ENCODE results near the gene ECE2. TPM values are rescaled to one million over a fixed set of nuclear protein-coding genes. Genes with fewer than 3 reads are reported as not detected.

Gene ECE2
- total RNA-seq, 4 donors from 2014 or later: not detected

DNA sequence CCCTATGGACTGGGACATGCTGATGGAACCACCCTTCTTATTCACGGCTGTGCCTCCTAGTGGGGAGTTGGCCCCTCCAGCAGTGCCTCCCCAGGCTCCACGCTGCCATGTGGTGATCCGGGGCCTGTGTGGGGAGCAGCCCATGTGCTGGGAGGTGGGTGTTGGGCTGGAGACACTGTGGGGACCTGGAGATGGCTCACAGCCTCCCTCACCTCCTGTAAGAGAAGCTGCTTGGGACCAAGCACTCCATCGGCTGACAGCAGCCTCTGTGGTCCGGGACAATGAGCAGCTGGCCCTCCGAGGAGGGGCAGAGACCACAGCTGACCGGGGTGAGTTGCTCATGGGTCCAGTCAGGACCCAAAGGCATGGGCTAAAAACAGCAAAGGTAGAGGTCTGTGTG lies 36.1 kb upstream of the ECE2 start:
- no peaks in the 10 kb centered on the region for H3K9me3 ChIP-seq
- H3K27me3 ChIP-seq: no peaks in the 10 kb centered on the region
- H3K4me3 ChIP-seq: no peak overlapping the region
- in situ Hi-C loops (cut with MboI; ENCODE audit: low pct_ligation_motif_present in 1 of 4, low pct_unique_long_range_greater_than_20kb in 1 of 4, low sequenced_read_pairs in 3 of 4) (loop anchor here in 3 of 4 donors (25.0 kb wide), 2 partner anchors 102 to 352 kb away; partner anchors contain the start of genes PARL (in 3 of the 3) and EIF2B5 (in 1 of the 3)), intact Hi-C loops (cut with DNase I; ENCODE audit: low total_unique reads) (loop anchor here (10.0 kb wide), 2 partner anchors 95 to 345 kb away; no protein-coding TSS in a partner anchor)
- no peak for DNase-seq
- H3K36me3 ChIP-seq: peaks cover 0 to 15% (median 6%) of the 10 kb centered on the region in 4 donors
- peaks cover 0 to 5% (median 2%) of the 10 kb centered on the region in 4 donors for H3K4me1 ChIP-seq
- H3K27ac ChIP-seq: no peak overlapping the region
- TF ChIP-seq POLR2A (IDR thresholded peaks at IDR 0.05): no peak
- no peak for TF ChIP-seq EP300 (IDR thresholded peaks at IDR 0.05; ENCODE audit: low read depth)
- TF ChIP-seq, protein P1, sequence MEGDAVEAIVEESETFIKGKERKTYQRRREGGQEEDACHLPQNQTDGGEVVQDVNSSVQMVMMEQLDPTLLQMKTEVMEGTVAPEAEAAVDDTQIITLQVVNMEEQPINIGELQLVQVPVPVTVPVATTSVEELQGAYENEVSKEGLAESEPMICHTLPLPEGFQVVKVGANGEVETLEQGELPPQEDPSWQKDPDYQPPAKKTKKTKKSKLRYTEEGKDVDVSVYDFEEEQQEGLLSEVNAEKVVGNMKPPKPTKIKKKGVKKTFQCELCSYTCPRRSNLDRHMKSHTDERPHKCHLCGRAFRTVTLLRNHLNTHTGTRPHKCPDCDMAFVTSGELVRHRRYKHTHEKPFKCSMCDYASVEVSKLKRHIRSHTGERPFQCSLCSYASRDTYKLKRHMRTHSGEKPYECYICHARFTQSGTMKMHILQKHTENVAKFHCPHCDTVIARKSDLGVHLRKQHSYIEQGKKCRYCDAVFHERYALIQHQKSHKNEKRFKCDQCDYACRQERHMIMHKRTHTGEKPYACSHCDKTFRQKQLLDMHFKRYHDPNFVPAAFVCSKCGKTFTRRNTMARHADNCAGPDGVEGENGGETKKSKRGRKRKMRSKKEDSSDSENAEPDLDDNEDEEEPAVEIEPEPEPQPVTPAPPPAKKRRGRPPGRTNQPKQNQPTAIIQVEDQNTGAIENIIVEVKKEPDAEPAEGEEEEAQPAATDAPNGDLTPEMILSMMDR (IDR thresholded peaks at IDR 0.05): no peak
- no peak for TF ChIP-seq POLR2AphosphoS5 (IDR thresholded peaks at IDR 0.05)
- WGBS, 2 donors (ENCODE audit: low coverage in 1 of 2): 82% methylated on average over 7 of the region's 7 CpGs; no CpG with 5 or more reads in 1 of the 2 donors

DNA sequence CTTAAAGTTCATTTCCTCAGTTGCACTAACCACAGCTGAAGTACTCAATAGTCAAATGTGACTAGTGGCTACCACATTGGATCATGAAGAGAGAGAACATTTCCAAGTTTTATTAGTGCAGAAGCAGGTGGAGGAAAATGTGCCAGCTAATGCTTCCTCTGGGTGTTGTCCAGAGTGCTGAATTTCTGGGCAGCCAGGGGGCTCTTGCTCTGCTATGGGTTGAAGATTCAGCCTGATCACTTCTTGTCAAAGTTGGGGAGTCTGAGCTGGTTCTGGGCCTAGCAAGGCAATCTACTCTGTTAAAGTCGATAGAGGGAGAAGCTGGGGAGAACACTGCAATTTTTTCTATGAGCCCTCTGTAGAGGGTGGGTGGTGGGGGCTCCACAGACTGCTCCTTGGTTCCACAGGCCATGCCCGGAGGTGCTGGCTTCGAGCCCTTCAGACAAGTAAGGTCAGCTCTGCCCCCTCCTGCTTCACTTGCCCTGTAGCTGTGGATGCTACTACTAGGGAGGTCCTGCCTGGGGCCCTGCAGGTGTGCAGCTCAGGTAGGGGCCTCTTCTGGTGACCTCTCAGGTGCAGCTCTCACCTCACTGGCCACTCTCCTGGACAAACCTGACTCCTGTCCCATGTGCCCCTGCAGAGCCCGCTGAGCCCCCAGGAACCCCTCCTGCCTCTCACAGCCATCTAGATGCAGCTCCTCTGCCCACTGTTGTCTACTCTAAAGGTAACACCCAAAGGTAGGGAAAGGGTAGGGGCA lies 35.3 kb upstream of the ECE2 start:
- Histone ChIP-seq H3K9me3 (no peaks in the 10 kb centered on the region), H3K4me3 (no peak overlapping the region), H3K4me1 (peaks cover 0 to 5% (median 2%) of the 10 kb centered on the region in 4 donors), H3K36me3 (peaks cover 0 to 18% (median 8%) of the 10 kb centered on the region in 4 donors), H3K27ac (no peak overlapping the region), H3K27me3 (no peaks in the 10 kb centered on the region)
- in situ Hi-C loops (cut with MboI; ENCODE audit: low pct_ligation_motif_present in 1 of 4, low pct_unique_long_range_greater_than_20kb in 1 of 4, low sequenced_read_pairs in 3 of 4): loop anchor here in 3 of 4 donors (25.0 kb wide), 2 partner anchors 103 to 353 kb away; partner anchors contain the start of genes PARL (in 3 of the 3) and EIF2B5 (in 1 of the 3)
- TF ChIP-seq EP300 (IDR thresholded peaks at IDR 0.05; ENCODE audit: low read depth) (no peak), POLR2AphosphoS5 (IDR thresholded peaks at IDR 0.05) (no peak), POLR2A (IDR thresholded peaks at IDR 0.05) (no peak)
- TF ChIP-seq, protein P1 (IDR thresholded peaks at IDR 0.05): no peak
- no peak for DNase-seq
- WGBS, 2 donors (ENCODE audit: low coverage in 1 of 2): 60 to 71% methylated on average over 1 to 4 of the region's 4 CpGs
- intact Hi-C loops (cut with DNase I; ENCODE audit: low total_unique reads): no loop called here

DNA sequence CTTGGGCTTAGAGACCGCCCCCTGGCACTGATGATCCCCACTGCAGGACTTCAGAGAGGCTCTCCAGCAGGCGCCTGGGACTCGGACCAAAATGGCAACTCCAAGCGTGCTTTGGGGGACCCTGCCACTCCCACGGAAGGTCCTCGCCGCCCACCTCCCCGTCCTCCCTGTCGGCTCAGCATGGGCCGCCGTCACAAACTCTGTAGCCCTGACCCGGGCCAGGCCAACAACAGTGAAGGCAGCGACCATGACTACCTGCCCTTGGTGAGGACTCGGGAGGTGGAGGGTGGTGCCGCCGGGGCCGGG lies 34.7 kb upstream of the ECE2 start:
- WGBS, 2 donors (ENCODE audit: low coverage in 1 of 2): 51% methylated on average over 9 of the region's 17 CpGs; no CpG with 5 or more reads in 1 of the 2 donors
- TF ChIP-seq, protein P1 (IDR thresholded peaks at IDR 0.05): no peak
- peak in 1 of 3 donors; percentile 3 for TF ChIP-seq POLR2AphosphoS5 (IDR thresholded peaks at IDR 0.05)
- TF ChIP-seq POLR2A (IDR thresholded peaks at IDR 0.05): no peak
- in situ Hi-C loops (cut with MboI; ENCODE audit: low pct_ligation_motif_present in 1 of 4, low pct_unique_long_range_greater_than_20kb in 1 of 4, low sequenced_read_pairs in 3 of 4): loop anchor here in 3 of 4 donors (25.0 kb wide), 2 partner anchors 104 to 354 kb away; partner anchors contain the start of genes PARL (in 3 of the 3) and EIF2B5 (in 1 of the 3)
- DNase-seq: no peak
- intact Hi-C loops (cut with DNase I; ENCODE audit: low total_unique reads): no loop called here
- Histone ChIP-seq H3K36me3 (peaks cover 0 to 18% (median 8%) of the 10 kb centered on the region in 4 donors), H3K4me1 (peaks cover 0 to 5% (median 2%) of the 10 kb centered on the region in 4 donors), H3K27me3 (no peaks in the 10 kb centered on the region), H3K4me3 (peak overlapping the region in 1 of 4 donors; percentile 32), H3K9me3 (no peaks in the 10 kb centered on the region), H3K27ac (peak overlapping the region in 1 of 4 donors; percentile 69)
